Measurements from ENCODE around the gene ANGPT4.

- TF ChIP-seq SUPT20H (IDR thresholded peaks at IDR 0.05; ENCODE audit: borderline replicate concordance, control insufficient read depth, low read depth, low read length): no peak
- TF ChIP-seq SIX5 (IDR thresholded peaks at IDR 0.05; ENCODE audit: low read depth, low read length, severe bottlenecking): no peak
- no peak for TF ChIP-seq MTA3 (IDR thresholded peaks at IDR 0.05; ENCODE audit: borderline replicate concordance, low read length)
- TF ChIP-seq JUNB (IDR thresholded peaks at IDR 0.05): no peak
- TF ChIP-seq NR2F1 (conservative IDR thresholded peaks at IDR 0.05): no peak
- TF ChIP-seq MTA2 (IDR thresholded peaks at IDR 0.05; ENCODE audit: low read depth): no peak
- no peak for TF ChIP-seq USF2 (IDR thresholded peaks at IDR 0.05; ENCODE audit: borderline replicate concordance, low read depth, low read length)
- no peak for TF ChIP-seq EGR1 (IDR thresholded peaks at IDR 0.05; ENCODE audit: borderline replicate concordance in 1 of 2, low read depth in 2 of 2, low read length in 2 of 2)
- no peak for TF ChIP-seq ZNF24 (IDR thresholded peaks at IDR 0.05)
- no peak for TF ChIP-seq TAF1 (IDR thresholded peaks at IDR 0.05; ENCODE audit: borderline replicate concordance, low read depth, low read length)
- no peak for TF ChIP-seq REST (IDR thresholded peaks at IDR 0.05; ENCODE audit: low read depth, low read length)
Measured at GRCh38 chr20:910870-911770, 5.0 kb downstream of the ANGPT4 start.
